Mammary epithelial cell (primary cell): ENCODE data around the gene CEMP1.

ENCODE experiments used
- CTCF ChIP-seq, 2 donors: IDR thresholded peaks in 1 of 2; conservative IDR thresholded peaks in 1 of 2; 2 replicates each; pipeline ENCODE4 v1.5.1; 2011 to 2012; ENCODE audit warnings: inconsistent platforms in 2 of 2, low read length in 2 of 2, mild to moderate bottlenecking in 2 of 2, control low read depth in 1 of 2, low read depth in 1 of 2; ENCODE audit not compliant: insufficient read depth in 1 of 2; ENCODE audit errors: extremely low read depth in 1 of 2
- EZH2 ChIP-seq: IDR thresholded peaks from 2 replicates; pipeline ENCODE4 v1.6.1; 2012; ENCODE audit warnings: low read length, inconsistent platforms, borderline replicate concordance

GRCh38 chr16:2520784-2521531 lies 10.2 kb downstream of the CEMP1 start:
- TF ChIP-seq CTCF (conservative IDR thresholded peaks at IDR 0.05 in 1 of 2, IDR thresholded peaks at IDR 0.05 in 1 of 2; ENCODE audit: extremely low read depth in 1 of 2, insufficient read depth in 1 of 2, low read depth in 1 of 2, low read length in 2 of 2) (no peak), EZH2 (no peak)
